NCI-H2171 (cell line): ENCODE measurements around the gene PARP11.

ENCODE experiments used
- DNase-seq: peaks from one replicate; lab custom pipeline; 2025; lab: John Stamatoyannopoulos, UW

PARP11 gene, protein sequence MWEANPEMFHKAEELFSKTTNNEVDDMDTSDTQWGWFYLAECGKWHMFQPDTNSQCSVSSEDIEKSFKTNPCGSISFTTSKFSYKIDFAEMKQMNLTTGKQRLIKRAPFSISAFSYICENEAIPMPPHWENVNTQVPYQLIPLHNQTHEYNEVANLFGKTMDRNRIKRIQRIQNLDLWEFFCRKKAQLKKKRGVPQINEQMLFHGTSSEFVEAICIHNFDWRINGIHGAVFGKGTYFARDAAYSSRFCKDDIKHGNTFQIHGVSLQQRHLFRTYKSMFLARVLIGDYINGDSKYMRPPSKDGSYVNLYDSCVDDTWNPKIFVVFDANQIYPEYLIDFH

DNA sequence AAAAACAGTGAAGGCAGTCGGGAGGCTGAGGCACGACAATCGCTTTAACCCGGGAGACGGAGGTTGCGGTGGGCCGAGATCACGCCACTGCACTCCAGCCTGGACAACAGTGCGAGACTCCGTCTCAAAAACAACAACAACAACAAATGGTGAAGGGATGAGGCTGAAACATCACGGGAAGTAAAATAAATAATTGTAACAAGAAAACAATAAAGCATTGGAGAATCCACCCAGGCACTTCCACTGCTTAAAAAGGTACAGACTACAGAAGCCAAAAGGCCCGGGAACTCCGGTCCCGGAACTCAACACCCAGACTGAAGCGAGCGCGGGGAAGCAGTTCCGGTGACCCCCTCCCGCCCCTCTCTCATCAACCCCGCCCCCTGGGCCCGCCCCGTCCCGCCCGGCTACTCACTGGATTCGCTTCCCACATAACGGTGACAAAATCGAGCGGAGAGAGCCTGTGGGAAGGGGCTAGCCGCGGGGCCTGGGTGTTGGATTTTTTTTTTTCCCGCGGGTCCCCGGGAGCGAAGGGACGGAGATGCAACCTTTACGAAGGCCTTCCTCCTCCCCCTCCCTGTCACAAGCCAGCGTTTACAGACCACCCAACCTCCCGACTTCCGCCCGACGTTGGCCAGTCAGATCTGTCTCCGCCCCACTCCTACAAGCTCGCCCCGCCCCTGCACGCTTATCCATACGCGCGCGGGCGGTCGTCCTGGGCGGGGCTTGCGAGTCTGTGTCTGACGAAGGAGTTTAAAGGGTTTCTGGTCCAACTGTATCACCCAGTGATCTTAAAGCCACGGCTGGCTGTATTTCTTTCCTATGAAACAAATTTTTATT is at the start of gene PARP11:
Gene PARP11, minus strand, starts transcription at position 600 of the 837 bp plus-strand sequence. Its CDS starts 170 bp downstream, at position 430.
- DNase-seq, result peak; percentile 100

DNA sequence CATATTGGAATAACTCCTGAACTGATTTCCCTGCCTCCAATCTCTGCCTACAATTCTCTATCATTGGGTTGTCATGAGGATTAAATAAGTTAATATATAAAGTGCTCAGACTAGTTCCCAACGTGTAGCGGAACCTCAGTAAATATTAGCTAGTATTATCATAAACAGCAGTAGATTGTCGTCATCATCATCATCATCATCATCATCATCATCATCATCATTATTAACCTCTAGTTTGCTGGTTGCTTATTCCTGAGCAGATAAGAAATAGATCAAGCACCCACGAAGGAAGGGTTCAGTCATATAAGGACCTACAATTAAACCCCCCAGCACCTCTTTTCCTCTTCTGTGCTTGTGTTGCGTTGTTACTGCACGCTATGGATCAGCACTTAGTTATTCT is 48.8 kb upstream of the PARP11 start:
- DNase-seq, result no peak

DNA sequence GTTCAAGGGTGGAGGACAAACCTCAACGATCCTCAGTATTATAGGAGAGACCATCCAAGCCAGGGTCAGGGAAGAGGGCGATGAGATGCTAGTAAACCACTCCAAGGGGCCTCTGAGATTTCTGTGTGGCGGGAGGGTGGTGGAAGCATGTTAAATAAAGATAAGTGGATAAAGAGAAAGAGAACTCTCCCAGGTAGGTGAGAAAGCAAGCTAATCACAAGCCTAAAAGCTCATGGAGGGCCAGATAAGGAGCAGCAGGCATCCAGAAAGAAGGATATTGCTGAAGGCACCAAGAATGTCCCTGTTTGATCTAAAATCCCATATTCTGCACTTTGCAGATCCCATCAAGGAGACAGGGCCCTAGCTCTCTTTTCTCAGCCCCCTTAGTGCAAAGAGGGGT is 48.3 kb upstream of the PARP11 start:
- no peak for DNase-seq

DNA sequence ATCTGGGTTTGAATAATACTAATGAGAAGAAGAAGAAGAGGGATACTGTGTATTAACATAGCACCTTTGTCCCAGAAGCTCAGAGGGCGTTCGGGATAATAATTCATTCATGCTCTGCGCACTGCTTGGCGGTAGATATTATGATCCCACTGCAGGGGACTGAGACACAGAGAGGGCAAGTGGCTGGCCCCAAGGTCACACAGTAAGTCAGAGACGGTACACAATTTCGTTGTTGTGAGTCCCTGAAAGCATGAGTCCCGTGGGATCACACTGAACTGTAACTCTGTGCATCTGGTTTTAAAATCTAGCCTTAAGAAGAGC is 47.9 kb upstream of the PARP11 start:
- no peak for DNase-seq

DNA sequence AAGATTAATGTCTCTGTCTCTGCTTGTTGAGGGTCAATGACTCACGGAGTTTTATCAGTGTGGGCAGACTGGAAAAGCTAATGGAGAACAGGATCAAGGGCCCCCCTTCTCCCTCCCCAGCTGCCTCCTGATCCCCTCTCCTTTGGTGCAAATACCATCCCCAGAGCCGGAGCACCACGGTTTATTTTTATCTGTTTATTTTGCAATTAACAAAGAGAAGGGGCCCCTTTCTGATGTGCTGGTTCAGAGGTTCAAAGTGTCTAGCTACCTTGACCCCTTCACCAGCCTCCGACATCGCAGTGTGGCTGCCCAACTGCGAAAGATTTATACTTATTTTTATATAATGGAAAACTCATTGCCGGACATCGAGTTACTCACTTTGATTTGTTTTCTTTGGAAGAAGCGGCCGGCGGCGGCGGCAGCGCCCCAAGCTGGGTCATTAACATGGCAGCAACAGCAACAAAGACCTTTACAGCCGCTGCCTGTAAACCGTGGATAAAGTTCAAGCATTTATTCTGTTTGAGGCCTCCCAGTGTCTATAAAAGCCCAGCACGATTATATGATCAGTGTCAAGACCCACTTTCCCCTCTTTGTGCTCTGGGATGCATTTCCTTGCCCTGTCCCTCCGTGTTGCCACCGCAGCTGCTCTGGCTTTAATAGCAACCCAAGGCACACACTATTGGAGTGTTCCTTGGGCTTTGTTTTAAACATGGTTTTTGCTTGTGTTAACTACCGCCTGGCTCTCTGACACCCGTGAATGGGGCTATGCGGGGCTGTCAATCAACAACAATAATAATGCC is 47.4 kb upstream of the PARP11 start:
- no peak for DNase-seq

DNA sequence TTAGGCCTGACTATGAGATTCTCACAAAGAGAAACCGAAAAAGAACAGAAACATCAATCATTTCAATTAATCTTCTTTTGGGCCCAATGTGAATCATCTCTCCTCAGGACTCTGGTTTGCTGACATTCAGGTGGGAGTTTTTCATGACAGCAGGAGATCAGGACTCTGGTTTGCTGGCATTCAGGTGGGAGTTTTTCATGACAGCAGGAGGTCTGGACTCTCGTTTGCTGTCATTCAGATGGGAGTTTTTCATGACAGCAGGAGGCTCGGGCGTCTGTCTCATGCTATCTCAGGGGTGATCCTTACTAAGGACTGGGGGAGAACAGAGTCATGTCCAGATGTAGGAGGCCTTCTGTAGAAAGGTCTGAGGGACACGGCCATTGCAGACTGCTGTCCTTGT is 40.1 kb upstream of the PARP11 start:
- DNase-seq, result no peak

DNA sequence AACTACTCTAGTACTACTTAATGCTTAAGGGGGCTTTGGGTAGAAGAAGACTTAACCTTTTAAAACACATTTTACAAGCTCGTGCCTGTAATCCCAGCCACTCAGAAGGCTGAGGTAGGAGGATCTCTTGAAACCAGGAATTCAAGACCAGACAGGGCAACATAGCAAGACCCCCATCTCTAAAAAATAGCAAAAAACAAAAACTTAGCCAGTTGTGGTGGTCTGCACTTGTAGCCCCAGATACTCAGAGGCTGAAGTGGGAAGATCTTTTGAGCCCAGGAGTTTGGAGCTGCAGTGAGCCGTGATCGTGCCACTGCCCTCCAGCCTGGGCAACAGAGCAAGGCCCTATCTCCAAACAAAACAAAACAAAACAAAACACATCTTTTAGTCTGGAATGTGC is 39.7 kb upstream of the PARP11 start:
- no peak for DNase-seq

DNA sequence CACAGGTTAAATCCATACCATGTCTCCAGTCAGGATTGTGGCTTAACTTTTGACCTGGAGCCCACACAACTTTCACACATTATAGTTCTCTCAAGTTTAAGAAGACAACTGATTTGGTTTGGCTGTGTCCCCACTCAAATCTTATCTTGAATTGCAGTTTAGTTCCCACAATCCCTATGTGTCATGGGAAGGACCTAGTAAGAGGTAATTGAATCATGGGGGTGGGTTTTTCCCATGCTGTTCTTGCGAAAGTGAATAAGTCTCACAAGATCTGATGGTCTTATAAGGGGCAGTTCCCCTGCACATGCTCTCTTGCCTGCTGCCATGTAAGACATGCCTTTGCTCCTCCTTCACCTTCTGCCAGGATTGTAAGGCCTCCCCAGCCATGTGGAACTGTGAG is 38.2 kb upstream of the PARP11 start:
- DNase-seq, result no peak

DNA sequence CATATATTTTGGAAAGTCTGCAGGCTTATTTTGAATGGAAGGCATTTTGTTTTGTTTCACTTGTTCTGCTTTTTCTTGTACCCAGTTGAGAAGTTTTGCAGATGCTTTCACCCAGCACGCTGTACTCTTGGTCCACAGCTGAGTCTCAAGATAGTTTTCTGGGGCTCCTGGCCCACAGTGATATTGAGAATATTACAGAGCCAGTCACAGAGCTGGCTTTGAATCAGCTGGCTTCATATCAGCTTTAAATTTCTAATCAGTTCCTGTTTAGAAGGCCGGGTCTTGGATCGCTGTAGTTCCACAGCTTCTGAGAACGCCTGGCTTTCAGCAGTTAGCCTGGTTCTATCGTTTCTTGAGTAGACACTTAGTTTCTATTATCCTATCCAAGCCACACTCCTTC is 32.5 kb upstream of the PARP11 start:
- DNase-seq, result no peak

DNA sequence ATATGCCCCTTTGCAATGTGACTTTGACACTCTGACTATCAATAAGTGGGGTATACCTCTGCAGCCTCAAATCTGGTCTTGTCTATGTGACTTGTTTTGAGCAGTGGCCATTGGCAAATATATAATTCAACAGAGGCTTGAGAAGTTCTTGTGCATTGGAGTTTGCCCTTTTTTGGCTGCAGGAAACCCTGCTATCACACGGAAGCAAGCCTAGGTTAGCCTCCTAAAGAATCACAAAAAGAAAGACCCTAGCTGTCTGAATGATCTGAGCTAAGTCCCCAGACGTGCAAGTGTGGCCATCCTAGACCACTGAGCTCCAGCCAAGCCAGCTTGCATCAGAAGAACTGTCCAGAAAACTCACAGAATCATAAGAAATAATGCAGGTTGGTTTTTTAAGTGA is 31.8 kb upstream of the PARP11 start:
- no peak for DNase-seq

DNA sequence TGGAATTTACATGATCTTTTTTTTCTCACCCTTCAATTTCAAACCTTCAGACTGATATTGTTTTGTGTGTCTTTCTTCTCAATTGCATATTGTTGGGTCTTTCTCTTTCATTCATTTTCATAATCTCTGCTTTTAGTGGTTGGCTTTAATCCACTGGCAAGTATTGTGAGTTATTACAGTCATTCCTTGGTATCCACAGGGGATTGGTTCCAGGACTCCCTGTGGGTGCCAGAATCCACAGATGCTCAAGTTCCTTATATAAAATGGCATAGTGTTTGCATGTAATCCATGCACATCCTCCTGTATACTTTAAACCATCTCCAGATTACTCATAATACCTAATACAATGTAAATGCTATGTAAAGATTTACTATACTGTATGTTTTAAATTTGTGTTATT is 29.7 kb upstream of the PARP11 start:
- no peak for DNase-seq

DNA sequence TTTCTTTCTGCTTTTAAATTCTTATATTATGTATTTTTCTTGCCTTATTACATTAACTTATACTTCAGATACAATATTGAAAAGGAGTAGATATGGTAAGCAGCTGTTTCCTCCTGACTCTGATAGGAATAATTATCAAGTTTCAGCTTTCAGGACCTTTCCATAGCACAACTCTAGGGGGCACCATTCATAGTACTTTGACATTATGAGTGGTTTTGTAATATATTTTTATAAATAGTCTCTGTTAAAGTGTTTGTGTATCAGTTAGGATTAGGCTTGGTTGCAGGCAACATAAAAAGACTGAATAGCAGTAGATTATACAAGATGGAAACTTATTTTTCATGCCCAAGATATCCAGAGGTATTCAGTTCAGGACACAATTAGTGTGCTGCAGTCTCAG is 27.9 kb upstream of the PARP11 start:
- no peak for DNase-seq

DNA sequence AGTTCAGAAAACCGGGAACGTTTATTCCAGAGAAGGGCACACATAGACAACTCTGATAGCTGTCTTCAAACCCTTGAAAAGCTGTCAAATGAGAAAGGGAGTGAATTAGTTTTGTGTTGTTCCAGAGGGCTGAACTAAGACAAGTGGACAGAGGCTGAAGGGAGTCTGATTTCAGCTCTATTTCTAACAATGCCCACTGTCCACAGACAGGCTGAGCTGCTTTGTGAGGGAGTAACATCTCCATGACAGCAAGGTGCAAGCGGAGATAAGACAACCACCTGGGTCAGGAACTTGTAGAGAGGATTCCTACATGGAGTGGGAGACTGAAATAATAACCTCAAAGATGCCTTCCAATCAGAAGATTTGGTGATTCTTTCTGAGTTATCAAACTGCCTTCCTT is 25.6 kb upstream of the PARP11 start:
- DNase-seq, result no peak

DNA sequence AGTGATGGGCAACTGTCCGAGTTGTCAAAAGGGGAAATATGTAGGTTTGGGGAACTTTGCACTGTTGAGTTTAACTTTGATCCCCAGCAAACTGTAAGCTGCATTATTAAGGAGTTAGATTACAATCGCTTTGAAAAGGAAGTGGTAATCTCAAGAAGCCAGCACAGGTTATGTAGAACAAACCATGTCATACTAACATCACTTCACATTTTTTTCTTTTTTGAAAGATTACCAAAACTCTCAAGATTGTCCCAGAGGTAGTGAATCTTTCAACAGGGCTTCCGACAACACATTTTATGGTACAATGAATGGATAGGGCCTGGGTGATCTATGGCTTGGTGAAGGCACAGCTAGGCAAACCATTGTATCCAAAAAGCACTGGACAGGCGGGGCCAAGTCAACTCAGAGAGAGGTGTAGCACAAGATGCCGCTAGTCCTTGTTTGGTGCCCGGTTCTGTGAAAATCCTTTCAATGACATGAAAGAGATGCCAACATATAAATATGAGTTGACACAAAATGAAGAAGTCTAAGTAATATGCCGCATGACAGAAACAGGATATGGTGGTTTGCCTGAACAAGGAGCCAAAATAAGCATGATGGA is 24.3 kb upstream of the PARP11 start:
- no peak for DNase-seq

DNA sequence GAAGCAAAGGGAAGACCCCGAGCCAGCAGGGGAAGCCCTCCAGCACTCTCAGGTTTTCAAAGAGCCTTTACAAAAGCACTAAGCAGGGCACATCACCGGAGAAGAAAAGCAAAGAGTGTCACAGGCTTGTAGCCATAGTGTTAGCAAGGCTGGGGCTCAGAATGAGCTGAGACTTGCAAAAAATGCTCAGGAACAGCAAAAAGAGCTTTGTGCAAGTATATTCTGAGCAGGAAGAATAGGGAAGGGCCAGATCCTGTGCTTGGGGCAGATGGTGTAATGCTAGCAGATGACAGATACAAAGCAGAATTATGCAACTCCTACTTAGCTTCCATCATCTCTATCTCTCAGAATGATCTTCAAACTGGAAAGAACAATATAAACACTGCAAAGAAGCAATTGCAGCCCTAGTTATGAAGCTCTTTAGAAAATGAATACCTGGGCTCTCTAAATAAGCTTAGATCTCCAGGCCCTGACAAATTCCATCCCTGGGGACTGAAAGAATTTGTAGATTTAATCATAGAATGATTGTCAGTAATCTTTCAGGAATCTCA is 23.7 kb upstream of the PARP11 start:
- no peak for DNase-seq

DNA sequence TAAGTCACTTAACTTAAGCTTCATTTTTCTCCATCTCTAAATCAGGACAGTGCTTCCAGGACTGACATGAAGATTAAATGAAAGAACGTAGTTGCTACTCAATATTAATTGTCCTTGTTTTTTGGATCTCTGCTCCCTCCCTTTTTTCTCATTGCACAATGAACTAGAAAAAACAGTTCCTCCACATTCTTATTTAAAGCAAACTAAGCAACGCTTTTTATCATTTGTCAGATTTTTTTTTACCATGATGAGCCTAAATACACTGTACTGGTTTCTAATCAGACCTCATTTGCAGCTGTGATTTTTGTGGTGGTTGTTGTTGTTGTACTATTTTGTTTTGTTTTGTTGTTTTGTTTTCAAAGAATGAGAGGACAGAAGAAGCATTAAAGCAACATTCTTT is 23.2 kb upstream of the PARP11 start:
- no peak for DNase-seq

DNA sequence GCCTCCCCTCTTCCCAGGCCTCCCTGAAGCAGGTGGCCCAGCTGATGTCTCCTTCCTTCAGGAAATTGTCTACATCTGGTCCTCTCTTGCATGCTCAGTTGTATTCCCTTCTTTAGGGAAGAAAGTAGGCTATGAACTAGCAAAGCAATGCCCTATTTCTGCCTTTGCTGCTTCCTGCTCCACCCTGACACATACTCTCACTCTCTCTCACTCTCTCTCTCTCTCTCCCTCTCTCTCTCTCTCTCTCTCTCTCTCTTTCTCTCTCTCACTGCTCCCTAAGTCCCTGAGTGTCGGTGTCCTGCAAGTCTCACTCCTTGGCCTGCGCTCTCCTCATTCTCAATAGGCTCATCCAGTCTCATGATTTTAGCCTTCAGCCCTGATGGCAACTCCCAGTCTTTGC is 19.4 kb upstream of the PARP11 start:
- no peak for DNase-seq

DNA sequence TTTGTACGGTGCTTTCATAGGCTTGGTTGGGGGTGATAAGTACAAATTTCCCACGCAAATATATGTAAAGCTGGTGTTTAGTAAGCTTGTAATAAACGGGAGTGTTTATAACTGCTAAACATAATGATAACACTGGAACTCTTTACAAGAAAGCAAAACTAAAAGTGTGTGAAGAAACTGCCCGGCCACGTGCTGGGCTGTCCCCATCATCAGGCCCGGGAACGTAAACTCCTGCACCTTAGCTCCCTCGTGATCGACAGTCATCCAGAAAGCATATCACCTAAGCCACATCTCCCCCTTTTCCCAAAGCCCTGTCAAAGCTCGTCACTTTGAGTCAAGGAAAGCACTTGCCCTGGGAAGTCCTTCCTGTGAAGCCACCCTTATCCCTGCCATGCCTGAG is 18.0 kb upstream of the PARP11 start:
- no peak for DNase-seq

DNA sequence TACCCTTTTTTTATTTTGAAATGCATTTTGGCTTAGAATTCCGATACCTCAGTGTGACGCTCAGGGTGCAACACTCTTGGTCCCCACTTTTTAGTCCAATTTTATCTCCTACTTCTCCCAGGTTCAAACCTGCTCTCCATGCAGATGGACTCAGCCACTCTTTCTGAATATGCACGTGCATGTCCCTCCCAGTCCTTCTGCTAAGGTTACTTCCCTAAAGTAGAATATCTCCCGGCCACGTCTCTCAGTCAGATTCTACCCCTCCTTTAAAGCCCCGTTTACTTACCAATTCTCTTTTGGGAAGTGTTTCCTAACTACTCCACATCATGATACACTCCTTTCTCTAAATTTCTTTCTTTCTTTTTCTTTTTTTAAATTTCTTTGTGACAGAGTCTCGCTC is 15.5 kb upstream of the PARP11 start:
- no peak for DNase-seq

DNA sequence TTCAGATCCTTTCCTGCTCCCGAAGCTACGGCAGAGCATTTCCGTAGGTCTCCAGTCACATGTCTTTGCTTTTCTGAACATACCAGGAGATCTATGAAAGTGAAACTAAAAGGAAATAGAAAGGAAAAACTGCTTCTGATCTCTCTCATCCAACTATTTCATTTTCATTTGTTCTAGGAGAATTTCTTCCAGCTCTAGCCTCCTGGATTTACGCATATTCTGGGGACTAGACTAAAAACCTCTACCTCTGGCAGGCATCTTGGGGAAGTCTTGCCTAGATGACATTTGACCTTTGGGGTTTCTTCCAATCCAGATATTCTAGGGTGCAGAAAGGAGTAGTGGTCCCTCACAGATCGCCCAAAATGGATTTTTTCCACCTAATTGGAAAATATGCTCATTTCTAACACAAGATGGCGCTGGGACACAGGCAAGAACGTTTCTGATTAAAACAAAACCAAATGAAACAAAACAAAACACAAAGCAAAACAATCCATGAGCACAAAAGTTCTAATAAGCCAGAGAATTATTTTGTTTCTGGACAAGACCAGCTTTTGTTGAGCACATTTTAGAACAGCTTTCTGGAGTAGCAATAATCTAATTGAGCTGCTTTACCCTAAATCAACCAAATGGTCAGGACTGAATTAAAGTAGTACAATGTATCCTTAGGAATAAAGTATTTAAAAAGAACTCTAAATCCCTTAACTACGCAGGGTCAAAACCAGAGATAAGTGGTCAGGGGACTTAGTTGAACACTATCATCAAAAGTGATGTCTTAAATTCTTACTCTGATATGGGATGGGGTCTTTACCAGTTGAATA is 12.3 kb upstream of the PARP11 start:
- peak; percentile 63 for DNase-seq

DNA sequence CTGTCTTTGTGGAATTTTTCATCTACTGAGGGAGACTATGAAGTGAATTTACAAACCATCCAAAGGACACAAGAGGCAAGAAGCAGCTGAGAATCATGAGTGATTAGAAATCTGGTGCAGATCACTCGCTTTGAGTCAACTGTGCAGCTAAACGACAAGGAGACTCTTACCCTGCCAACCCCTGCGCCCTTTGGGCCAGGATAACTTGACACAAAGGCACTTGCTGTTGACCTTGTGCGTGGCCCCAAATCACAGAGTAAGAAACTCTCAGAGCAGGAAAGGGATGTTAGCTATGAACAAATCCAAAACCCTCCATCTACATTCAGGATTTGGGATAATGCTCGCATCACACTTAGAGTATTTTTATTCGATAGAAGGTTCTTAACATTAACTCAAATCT is 11.5 kb upstream of the PARP11 start:
- DNase-seq, result no peak
